Measurements from ENCODE around the gene MYLK3. TPM values are rescaled to one million over a fixed set of nuclear protein-coding genes. Genes with fewer than 3 reads are reported as not detected.

MYLK3 gene
- total RNA-seq, 1 donor from 2014 or later = not detected

DNA sequence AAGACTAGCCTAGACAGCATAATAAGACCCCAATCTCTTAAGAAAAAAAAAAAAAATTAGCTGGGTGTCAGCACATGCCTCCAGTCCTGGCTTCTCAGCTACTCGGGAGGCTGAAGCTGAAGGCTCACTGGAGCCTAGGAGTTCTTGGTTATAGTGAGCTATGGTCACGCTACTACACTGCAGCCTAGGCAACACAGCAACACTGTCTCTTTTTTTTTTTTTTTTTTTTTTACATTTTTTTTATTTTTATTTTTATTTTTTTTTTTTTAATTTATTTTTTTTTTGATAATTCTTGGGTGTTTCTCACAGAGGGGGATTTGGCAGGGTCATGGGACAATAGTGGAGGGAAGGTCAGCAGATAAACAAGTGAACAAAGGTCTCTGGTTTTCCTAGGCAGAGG, 54.5 kb downstream of the MYLK3 start:
- H3K4me3 ChIP-seq (ENCODE audit: low read depth, low read length) = no peak overlapping the region
- DNase-seq (ENCODE audit: low read depth) = no peak
- TF ChIP-seq, protein P1, sequence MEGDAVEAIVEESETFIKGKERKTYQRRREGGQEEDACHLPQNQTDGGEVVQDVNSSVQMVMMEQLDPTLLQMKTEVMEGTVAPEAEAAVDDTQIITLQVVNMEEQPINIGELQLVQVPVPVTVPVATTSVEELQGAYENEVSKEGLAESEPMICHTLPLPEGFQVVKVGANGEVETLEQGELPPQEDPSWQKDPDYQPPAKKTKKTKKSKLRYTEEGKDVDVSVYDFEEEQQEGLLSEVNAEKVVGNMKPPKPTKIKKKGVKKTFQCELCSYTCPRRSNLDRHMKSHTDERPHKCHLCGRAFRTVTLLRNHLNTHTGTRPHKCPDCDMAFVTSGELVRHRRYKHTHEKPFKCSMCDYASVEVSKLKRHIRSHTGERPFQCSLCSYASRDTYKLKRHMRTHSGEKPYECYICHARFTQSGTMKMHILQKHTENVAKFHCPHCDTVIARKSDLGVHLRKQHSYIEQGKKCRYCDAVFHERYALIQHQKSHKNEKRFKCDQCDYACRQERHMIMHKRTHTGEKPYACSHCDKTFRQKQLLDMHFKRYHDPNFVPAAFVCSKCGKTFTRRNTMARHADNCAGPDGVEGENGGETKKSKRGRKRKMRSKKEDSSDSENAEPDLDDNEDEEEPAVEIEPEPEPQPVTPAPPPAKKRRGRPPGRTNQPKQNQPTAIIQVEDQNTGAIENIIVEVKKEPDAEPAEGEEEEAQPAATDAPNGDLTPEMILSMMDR (conservative IDR thresholded peaks at IDR 0.05; ENCODE audit: low read depth, low read length) = no peak

DNA sequence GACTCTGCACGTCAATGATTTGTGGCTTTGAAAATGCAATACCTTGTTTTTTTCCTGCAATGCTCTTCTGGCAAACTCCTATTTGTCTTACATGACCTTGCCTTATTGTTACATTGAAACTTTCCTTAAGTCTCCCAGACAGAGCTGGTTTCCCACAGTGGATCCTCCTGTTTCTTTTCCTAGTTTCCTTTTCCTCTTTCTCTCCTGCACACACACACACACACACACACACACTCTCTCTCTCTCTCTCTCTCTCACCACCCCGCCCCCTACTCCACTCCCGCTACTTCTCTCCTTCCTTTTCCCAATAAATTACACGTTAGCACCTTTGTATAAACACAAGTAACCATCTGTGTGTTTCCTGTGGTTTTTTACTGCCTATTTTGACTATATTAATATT, 56.4 kb downstream of the MYLK3 start:
- no peak for DNase-seq (ENCODE audit: low read depth)
- TF ChIP-seq, protein P1 (conservative IDR thresholded peaks at IDR 0.05; ENCODE audit: low read depth, low read length) = no peak
- H3K4me3 ChIP-seq (ENCODE audit: low read depth, low read length) = no peak overlapping the region

DNA sequence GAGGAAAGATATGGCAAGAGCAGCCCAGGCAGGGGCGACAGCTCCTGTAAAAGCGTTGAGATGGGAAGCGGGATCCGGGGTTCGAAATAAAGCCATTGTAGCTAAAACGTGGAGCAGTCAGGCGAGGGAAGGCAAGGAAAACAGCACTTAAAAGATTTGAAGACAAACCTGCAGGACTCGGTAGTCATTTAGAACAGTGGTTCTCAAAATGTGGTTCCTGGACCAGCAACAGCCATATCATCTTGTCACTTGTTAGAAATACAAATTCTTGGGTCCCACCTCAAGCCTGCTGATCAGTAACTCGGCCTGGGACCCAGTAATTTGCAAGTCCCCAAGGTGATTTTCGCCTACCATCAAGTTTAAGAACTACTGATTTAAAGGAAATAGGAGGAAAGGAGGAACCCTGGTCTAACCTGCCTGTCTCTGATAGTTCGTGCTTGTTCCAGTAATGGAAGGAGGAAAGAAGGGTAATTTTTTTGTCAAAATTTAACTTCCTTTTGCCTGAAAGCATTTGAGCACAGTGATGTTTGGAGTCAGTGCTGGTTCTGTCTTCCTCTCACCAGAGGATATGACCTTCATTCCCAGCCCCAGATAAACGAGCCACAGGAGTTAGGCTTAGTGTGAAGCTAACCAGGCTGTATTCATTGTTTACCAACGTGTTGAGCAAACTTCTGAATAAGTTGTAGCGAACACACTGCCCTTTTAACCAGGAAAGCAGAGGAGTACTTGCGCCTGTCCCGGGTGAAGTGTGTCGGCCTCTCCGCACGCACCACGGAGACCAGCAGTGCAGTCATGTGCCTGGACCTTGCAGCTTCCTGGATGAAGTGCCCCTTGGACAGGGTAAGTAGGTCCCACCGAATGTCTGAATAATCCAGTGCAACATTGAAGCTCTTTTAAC, 57.6 kb downstream of the MYLK3 start:
- TF ChIP-seq, protein P1 (conservative IDR thresholded peaks at IDR 0.05; ENCODE audit: low read depth, low read length) = no peak
- peak overlapping the region; percentile 91 for H3K4me3 ChIP-seq (ENCODE audit: low read depth, low read length)
- no peak for DNase-seq (ENCODE audit: low read depth)

DNA sequence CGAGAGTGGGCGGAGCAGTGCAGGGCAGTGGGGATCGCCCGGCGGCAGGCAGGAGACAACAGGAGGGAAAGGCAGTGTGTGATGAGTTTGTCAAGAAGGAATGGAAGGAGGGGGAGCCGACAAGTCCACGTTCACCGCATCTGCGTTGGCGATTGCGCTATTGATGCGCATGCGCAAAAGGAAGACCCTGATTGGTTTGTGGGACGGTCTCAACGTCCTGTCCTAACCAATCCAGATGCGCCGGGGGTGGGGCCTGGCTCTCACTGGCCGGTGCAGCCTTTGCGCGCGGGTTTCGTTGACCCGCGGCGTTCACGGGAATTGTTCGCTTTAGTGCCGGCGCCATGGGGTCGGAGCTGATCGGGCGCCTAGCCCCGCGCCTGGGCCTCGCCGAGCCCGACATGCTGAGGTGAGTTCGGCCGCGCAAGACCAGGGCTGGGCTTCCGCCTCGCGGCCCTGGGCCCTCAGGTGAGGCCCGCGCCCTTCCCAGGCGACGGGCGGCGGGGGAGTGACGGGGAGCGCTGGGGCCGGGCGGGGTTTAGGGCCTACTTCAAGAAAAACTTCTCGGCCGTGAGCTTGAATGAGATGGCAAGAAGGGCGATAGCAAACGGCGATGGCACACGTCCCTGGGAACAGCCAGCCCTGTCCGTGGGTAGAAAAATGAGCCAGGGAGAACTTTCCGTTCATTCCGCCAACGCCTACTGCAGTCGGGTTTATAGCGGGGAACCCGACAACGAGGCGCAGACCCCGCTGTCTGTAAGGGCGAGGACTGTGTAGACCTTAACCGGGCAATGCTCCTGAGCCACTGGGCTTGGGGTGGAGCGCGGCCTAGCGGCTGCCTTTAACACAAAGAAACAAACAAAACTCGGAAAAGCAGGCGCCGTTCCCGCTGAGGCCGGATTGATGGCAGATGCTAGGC, 58.5 kb downstream of the MYLK3 start, which contains the start of gene ORC6:
ORC6 (plus strand) TSS at position 295 of the 916 bp plus-strand sequence; CDS start at position 342, 47 bp downstream.
- DNase-seq (ENCODE audit: low read depth) = no peak
- H3K4me3 ChIP-seq (ENCODE audit: low read depth, low read length) = peak within 1 kb of the TSS; percentile 91
- TF ChIP-seq, protein P1 (conservative IDR thresholded peaks at IDR 0.05; ENCODE audit: low read depth, low read length) = peak; percentile 67

DNA sequence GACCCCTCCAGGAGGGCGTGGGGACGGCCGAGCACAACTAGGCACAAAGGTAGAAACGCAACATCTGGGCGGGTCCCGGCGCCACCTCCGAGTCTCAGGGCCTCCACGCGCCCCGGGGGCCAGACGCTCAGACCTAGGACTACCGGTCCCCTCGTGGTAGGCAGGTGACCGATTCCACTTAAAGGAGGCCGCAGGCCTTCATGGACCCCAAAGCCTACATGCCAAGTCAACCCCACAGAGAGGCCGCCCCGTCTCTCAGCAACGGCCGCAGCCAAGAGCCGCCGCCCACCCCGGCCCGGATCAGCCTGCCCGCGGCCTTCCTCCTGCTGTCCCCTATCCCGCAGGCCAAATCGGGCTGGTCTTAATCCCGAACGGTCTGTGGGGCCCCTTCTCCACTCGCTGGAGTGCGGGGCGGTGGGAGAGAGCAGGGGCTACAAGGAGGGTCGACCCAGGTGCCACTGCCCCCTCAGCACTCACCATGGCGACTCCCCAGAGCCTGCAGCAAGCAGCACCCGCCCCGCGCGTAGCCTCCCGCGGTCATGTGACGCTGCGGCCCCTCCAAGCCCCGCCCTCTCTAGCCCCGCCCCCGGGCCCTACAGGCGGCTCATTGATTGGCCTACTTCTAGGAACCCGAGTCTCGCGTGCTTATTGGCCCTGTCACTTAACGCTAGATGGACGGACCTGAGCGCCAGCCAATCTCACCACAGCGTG, 59.3 kb downstream of the MYLK3 start, which contains the start of gene VPS35:
VPS35 (minus strand) TSS at position 525 of the 711 bp plus-strand sequence; CDS start at position 480, 45 bp downstream.
- peak; percentile 88 for DNase-seq (ENCODE audit: low read depth)
- TF ChIP-seq, protein P1 (conservative IDR thresholded peaks at IDR 0.05; ENCODE audit: low read depth, low read length) = peak; percentile 37
- peak within 1 kb of the TSS; percentile 91 for H3K4me3 ChIP-seq (ENCODE audit: low read depth, low read length)

DNA sequence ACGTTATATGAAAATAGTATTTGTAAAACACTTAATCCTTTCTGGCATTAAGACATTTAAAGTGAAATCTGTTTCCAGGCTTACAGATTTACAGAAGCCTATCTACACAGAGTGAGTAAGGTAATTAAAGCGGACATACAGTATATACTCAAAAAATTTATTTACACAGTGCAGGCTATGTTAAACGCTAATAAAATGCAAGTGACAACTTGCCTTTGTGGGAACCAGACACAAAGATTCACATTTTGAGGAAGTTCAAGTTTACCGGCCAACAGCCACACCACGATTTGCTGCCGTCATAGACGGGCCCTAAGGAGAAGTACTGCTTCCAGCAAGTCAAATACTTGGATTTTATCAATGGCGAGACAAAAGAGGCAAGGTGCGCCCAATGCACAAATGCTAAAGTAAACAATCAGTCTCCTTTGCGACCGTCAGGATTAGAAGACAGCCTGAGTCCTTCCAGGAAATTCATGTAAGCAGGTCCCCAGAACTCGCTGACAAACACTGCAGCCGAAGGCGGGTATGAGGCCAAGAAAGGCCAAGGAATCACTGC, 60.0 kb downstream of the MYLK3 start:
- H3K4me3 ChIP-seq (ENCODE audit: low read depth, low read length) = peak overlapping the region; percentile 91
- no peak for DNase-seq (ENCODE audit: low read depth)
- TF ChIP-seq, protein P1 (conservative IDR thresholded peaks at IDR 0.05; ENCODE audit: low read depth, low read length) = no peak

All from epithelial cell of proximal tubule (primary cell).